MCF 10A (cell line): Measurements from ENCODE around the gene RNF208. TPM values are rescaled to one million over a fixed set of nuclear protein-coding genes. Genes with fewer than 3 reads are reported as not detected.

Experiments
- BruUV-seq: library from RNA; stranded (reverse); fragments of 400-500 nt; replicated peaks from 2 replicates; lab custom pipeline; 2021; lab: Mats Ljungman, UMichigan
- CTCF ChIA-PET: fragments of 300-600 bp; sonication (Branson Sonifier 250); formaldehyde crosslinking; extraction: SDS; loops from one replicate; lab custom pipeline; 2021; ENCODE audit warnings: antibody characterized with exemption, inconsistent platforms; lab: Yijun Ruan, JAX
- POLR2A ChIA-PET: fragments of 300-600, 350-650 bp; sonication (Branson Sonifier 250); formaldehyde crosslinking; extraction: SDS; loops from one replicate; lab custom pipeline; 2020; ENCODE audit warnings: antibody characterized with exemption, inconsistent platforms; lab: Yijun Ruan, JAX
- DNase-seq: peaks from one replicate; pipeline ENCODE4 v3.0.0-alpha.2; 2018; ENCODE audit not compliant: unreplicated experiment
- H3K27ac Mint-ChIP-seq: one replicate; pipeline ENCODE4 v1.8.0; 2022; ENCODE audit warnings: mild to moderate bottlenecking, low read depth, mixed read lengths; ENCODE audit not compliant: unreplicated experiment
- H3K27me3 Mint-ChIP-seq: one replicate; pipeline ENCODE4 v1.8.0; 2022; ENCODE audit warnings: mixed read lengths; ENCODE audit not compliant: insufficient read depth, unreplicated experiment
- H3K36me3 Mint-ChIP-seq: one replicate; pipeline ENCODE4 v1.8.0; 2022; ENCODE audit warnings: mild to moderate bottlenecking, moderate library complexity, mixed read lengths; ENCODE audit not compliant: insufficient read depth, unreplicated experiment
- H3K4me1 Mint-ChIP-seq: one replicate; pipeline ENCODE4 v1.8.0; 2022; ENCODE audit warnings: mixed read lengths; ENCODE audit not compliant: insufficient read depth, unreplicated experiment
- H3K4me3 Mint-ChIP-seq: one replicate; pipeline ENCODE4 v1.8.0; 2022; ENCODE audit warnings: mild to moderate bottlenecking, moderate library complexity, mixed read lengths; ENCODE audit not compliant: unreplicated experiment
- H3K9me3 Mint-ChIP-seq: one replicate; pipeline ENCODE4 v1.8.0; 2022; ENCODE audit warnings: mixed read lengths; ENCODE audit not compliant: unreplicated experiment
- CTCF ChIP-seq: fragments of 200-600 bp; IDR thresholded peaks from one replicate; pipeline ENCODE4 v1.8.0; 2022; ENCODE audit warnings: antibody characterized with exemption, mild to moderate bottlenecking; ENCODE audit not compliant: unreplicated experiment
- intact Hi-C: fragments of 100-400 bp; cut with micrococcal nuclease; formaldehyde crosslinking; loops from 2 replicates; pipeline ENCODE4 v1.14.1; 2022
- total RNA-seq: library from RNA; stranded (reverse); gene quantifications from 2 replicates; pipeline ENCODE4 v1.2.3, GENCODE V29; 2022

RNF208 gene
- total RNA-seq, 1 experiment from 2014 or later, result 2.5 TPM

DNA sequence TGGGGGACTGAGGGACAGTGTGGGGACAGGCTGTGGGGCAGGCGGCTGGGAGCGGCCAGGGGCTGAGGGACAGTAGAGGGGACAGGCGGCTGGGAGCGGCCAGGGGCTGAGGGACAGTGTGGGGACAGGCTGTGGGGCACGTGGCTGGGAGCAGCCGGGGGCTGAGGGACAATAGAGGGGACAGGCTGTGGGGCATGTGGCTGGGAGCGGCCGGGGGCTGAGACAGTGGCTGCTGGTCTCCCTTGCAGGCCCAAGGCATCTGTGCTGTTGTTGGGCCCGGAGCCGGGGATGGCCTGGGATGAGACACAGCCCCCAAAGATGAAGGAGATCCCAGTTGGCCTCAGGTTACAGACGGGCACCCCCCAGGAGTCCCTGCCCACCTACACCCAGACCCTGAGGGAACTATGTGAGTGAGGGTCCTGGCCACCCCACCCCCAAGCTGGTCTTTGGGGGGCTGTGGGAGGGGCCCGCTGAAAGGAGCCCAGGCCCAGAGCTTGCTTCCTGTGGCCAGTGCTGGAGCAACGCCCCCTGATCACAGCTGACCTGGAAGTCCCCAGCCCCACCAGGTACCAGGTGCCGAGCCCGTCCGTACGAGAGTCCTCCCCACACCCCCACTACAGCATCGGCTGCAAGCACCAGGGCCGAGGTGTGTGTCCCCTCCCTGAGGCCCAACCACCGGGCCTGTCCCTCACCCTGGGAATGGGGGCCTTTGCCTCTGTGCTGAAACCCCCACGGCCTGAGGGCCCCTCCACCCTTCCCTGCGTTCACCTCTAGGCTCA, 29.6 kb upstream of the RNF208 start:
- intact Hi-C loops, result no loop called here
- ChIA-PET POLR2A (interaction anchor here (5.6 kb wide), 1 partner anchor 8 kb away, joined by 118 read pairs; the partner anchor contains the start of gene TUBB4B), CTCF (no interaction called here)
- Mint-ChIP-seq H3K9me3 (no peaks in the 10 kb centered on the region), H3K4me3 (no peak overlapping the region), H3K27me3 (no peaks in the 10 kb centered on the region), H3K27ac (no peak overlapping the region), H3K36me3 (peaks cover 10% of the 10 kb centered on the region), H3K4me1 (no peaks in the 10 kb centered on the region)
- no peak for DNase-seq
- no TSS peak for BruUV-seq
- no peak for TF ChIP-seq CTCF

- H3K27ac Mint-ChIP-seq, result no peak within 1 kb of the TSS
- H3K9me3 Mint-ChIP-seq, result no peaks in the 10 kb centered on the region
- no peaks in the 10 kb centered on the region for H3K4me1 Mint-ChIP-seq
- peaks cover 7% of the 10 kb centered on the region for H3K36me3 Mint-ChIP-seq
- no peaks in the 10 kb centered on the region for H3K27me3 Mint-ChIP-seq
- CTCF ChIA-PET, result interaction anchor here (0.6 kb wide), 1 partner anchor 10 kb away, joined by 4 read pairs; no protein-coding TSS in a partner anchor
- DNase-seq, result no peak
- BruUV-seq, result no TSS peak
- POLR2A ChIA-PET, result no interaction called here
- intact Hi-C loops, result no loop called here
- TF ChIP-seq CTCF, result no peak
- no peak within 1 kb of the TSS for H3K4me3 Mint-ChIP-seq
Measured at GRCh38 chr9:137251194-137251461, 29.1 kb upstream of the RNF208 start, which contains the start of gene STPG3. TSS of gene STPG3 (plus strand) at chr9:137251286. CDS start at chr9:137251287, 1 bp downstream.

DNA sequence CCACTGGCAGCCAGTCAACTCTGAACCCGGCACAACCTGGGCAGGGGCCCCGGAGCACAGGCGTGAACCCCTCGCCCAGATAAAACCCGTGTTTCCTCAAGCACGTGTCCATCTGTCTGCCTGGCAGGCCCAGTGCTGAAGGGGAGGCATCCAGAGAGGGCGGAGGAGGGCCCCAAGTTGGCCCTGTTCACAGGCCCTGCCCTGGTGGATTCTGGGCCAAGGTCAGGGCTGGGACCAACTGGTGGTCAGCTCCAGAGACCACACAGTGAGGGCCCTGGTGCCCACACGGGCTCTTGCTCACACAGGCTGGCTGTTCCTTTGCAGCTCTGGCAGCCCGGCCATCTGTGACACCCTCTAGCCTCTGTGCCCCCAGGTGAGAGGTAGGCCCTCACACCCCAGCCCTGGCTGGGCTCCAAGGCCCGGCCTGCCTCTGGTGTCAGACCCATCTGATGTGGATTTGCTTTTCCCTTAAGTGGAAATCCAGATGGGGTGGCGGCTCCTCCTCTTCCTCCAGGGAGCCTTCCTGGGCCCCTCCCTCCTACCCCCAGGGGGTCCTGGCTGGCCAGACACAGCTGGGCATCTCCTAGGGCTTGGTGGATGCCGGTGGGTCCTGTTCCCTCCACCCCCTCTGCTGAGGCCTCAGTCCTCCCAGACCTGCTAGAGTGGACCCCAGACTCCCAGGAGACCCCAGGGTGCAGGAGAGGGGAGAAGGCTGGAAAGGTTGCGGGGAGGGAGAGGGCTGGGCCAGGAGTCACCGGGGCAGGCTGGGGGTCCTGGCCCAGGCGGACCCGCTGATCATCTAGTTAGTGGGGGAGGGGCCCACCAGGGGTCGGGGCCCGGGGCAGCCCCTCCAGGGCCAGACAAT, 28.5 kb upstream of the RNF208 start:
- intact Hi-C loops, result no loop called here
- H3K27ac Mint-ChIP-seq, result no peak overlapping the region
- ChIA-PET POLR2A (interaction anchor here (1.4 kb wide), 1 partner anchor 10 kb away, joined by 7 read pairs; the partner anchor contains the start of gene TUBB4B), CTCF (interaction anchor here (0.6 kb wide), 2 partner anchors 10 to 195 kb away, joined by 3 to 4 read pairs; no protein-coding TSS in a partner anchor)
- H3K27me3 Mint-ChIP-seq, result no peaks in the 10 kb centered on the region
- peaks cover 7% of the 10 kb centered on the region for H3K36me3 Mint-ChIP-seq
- DNase-seq, result no peak
- H3K4me3 Mint-ChIP-seq, result no peak overlapping the region
- no peaks in the 10 kb centered on the region for H3K4me1 Mint-ChIP-seq
- H3K9me3 Mint-ChIP-seq, result no peaks in the 10 kb centered on the region
- no peak for TF ChIP-seq CTCF
- no TSS peak for BruUV-seq

GRCh38 chr9:137247916-137248175, 25.8 kb upstream of the RNF208 start:
- Mint-ChIP-seq H3K36me3 (peaks cover 16% of the 10 kb centered on the region), H3K9me3 (no peaks in the 10 kb centered on the region), H3K4me1 (peaks cover 15% of the 10 kb centered on the region), H3K27me3 (no peaks in the 10 kb centered on the region), H3K27ac (no peak overlapping the region), H3K4me3 (no peak overlapping the region)
- POLR2A ChIA-PET, result interaction anchor here (0.6 to 8.6 kb wide), 3 partner anchors 7 to 43 kb away, joined by 3 to 118 read pairs (median 4); partner anchors contain the start of gene NELFB
- no peak for DNase-seq
- TF ChIP-seq CTCF, result no peak
- intact Hi-C loops, result no loop called here
- no TSS peak for BruUV-seq
- CTCF ChIA-PET, result interaction anchor here (0.5 to 0.9 kb wide), 2 partner anchors 11 to 257 kb away, joined by 3 read pairs; no protein-coding TSS in a partner anchor
